PC-9 (cell line): Measurements from ENCODE around the gene PIK3R1. TPM values are rescaled to one million over a fixed set of nuclear protein-coding genes. Genes with fewer than 3 reads are reported as not detected.

Experiments
- BruUV-seq: library from RNA; stranded (reverse); fragments of 400-500 nt; replicated peaks from 2 replicates; lab custom pipeline; 2021; lab: Mats Ljungman, UMichigan
- CTCF ChIA-PET: fragments of 300-600 bp; sonication (Branson Sonifier 250); formaldehyde crosslinking; loops from one replicate; lab custom pipeline; 2022; ENCODE audit warnings: antibody characterized with exemption; lab: Charles Lee
- POLR2A ChIA-PET: fragments of 300-600 bp; sonication (Branson Sonifier 250); formaldehyde crosslinking; loops from one replicate; lab custom pipeline; 2022; ENCODE audit warnings: antibody characterized with exemption; ENCODE audit not compliant: unreplicated experiment; lab: Charles Lee
- DNase-seq, 2 experiments: peaks; one replicate each; pipeline versions ENCODE4 v3.0.0 to v3.0.0-alpha.2; 2015 to 2022; ENCODE audit warnings: mixed read lengths in 1 of 2
- H2AFZ ChIP-seq: fragments of 200-600 bp; sonication (generic); 2 replicates; pipeline ENCODE4 v1.8.1; 2017; ENCODE audit warnings: antibody characterized with exemption
- H3F3A ChIP-seq: fragments of 200-600 bp; sonication (generic); 2 replicates; pipeline ENCODE4 v1.8.1; 2017; ENCODE audit warnings: antibody characterized with exemption, mild to moderate bottlenecking, low read depth; ENCODE audit not compliant: insufficient read depth
- H3K27ac ChIP-seq: fragments of 200-600 bp; sonication (generic); 2 replicates; pipeline ENCODE4 v1.6.1; 2016; ENCODE audit warnings: mixed run types
- H3K27me3 ChIP-seq: fragments of 200-600 bp; sonication (generic); 2 replicates; pipeline ENCODE4 v1.6.1; 2016; ENCODE audit warnings: low read depth, mixed run types; ENCODE audit not compliant: insufficient read depth
- H3K36me3 ChIP-seq: fragments of 200-600 bp; sonication (generic); 2 replicates; pipeline ENCODE4 v1.6.1; 2016; ENCODE audit warnings: low read depth, mixed run types
- H3K4me1 ChIP-seq: fragments of 200-600 bp; sonication (generic); replicated peaks from 2 replicates; pipeline ENCODE4 v1.6.1; 2016; ENCODE audit warnings: mixed run types; ENCODE audit not compliant: insufficient read depth
- H3K4me2 ChIP-seq: fragments of 200-600 bp; sonication (generic); 2 replicates; pipeline ENCODE4 v1.6.1; 2017; ENCODE audit warnings: mixed run types
- H3K4me3 ChIP-seq: fragments of 200-600 bp; sonication (generic); 2 replicates; pipeline ENCODE4 v1.6.1; 2016; ENCODE audit warnings: mixed run types
- H3K79me2 ChIP-seq: fragments of 200-600 bp; sonication (generic); 2 replicates; pipeline ENCODE4 v1.6.1; 2017; ENCODE audit warnings: low read depth, mixed run types
- H3K9me2 ChIP-seq: fragments of 200-600 bp; sonication (generic); 2 replicates; pipeline ENCODE4 v1.8.1; 2017; ENCODE audit warnings: mild to moderate bottlenecking; ENCODE audit not compliant: insufficient read depth
- H3K9me3 ChIP-seq: fragments of 200-600 bp; sonication (generic); 2 replicates; pipeline ENCODE4 v1.8.1; 2016; ENCODE audit warnings: low read depth; ENCODE audit not compliant: insufficient read depth
- H4K20me1 ChIP-seq: fragments of 200-600 bp; sonication (generic); 2 replicates; pipeline ENCODE4 v1.8.1; 2017; ENCODE audit not compliant: insufficient read depth
- EZH2 ChIP-seq: fragments of 200-600 bp; sonication (generic); IDR thresholded peaks from 2 replicates; pipeline ENCODE4 v1.8.0; 2017; ENCODE audit warnings: antibody characterized with exemption, low read depth
- intact Hi-C: fragments of 100-400 bp; cut with micrococcal nuclease; formaldehyde crosslinking; loops from one replicate; pipeline ENCODE4 v1.10.0; 2022; ENCODE audit not compliant: unreplicated experiment
- total RNA-seq: library from RNA; stranded (reverse); gene quantifications from 2 replicates; pipeline ENCODE4 v1.2.3, GENCODE V29; 2021
- TF ChIP-seq, protein P1 (sequence below): fragments of 200-600 bp; sonication (generic); conservative IDR thresholded peaks from 2 replicates; pipeline ENCODE4 v1.6.1; 2017; ENCODE audit warnings: mixed run types, antibody characterized with exemption, mild to moderate bottlenecking, moderate library complexity

PIK3R1 gene
- total RNA-seq, 1 experiment from 2014 or later, result 15.9 TPM

- POLR2A ChIA-PET, result no interaction called here
- peaks cover 16% of the 10 kb centered on the region for H3F3A ChIP-seq
- no TSS peak for BruUV-seq
- no peak for DNase-seq
- TF ChIP-seq, protein P1, sequence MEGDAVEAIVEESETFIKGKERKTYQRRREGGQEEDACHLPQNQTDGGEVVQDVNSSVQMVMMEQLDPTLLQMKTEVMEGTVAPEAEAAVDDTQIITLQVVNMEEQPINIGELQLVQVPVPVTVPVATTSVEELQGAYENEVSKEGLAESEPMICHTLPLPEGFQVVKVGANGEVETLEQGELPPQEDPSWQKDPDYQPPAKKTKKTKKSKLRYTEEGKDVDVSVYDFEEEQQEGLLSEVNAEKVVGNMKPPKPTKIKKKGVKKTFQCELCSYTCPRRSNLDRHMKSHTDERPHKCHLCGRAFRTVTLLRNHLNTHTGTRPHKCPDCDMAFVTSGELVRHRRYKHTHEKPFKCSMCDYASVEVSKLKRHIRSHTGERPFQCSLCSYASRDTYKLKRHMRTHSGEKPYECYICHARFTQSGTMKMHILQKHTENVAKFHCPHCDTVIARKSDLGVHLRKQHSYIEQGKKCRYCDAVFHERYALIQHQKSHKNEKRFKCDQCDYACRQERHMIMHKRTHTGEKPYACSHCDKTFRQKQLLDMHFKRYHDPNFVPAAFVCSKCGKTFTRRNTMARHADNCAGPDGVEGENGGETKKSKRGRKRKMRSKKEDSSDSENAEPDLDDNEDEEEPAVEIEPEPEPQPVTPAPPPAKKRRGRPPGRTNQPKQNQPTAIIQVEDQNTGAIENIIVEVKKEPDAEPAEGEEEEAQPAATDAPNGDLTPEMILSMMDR, result no peak
- no peak for TF ChIP-seq EZH2
- H3K36me3 ChIP-seq, result no peaks in the 10 kb centered on the region
- no peaks in the 10 kb centered on the region for H3K27me3 ChIP-seq
- H4K20me1 ChIP-seq, result no peaks in the 10 kb centered on the region
- no peak overlapping the region for H3K4me2 ChIP-seq
- intact Hi-C loops, result loop anchor here (5.0 kb wide), 1 partner anchor 103 kb away; no protein-coding TSS in a partner anchor
- H3K4me1 ChIP-seq, result peaks cover 22% of the 10 kb centered on the region
- no peak overlapping the region for H3K4me3 ChIP-seq
- H3K9me3 ChIP-seq, result no peaks in the 10 kb centered on the region
- CTCF ChIA-PET, result interaction anchor here (0.6 kb wide), 1 partner anchor 320 kb away, joined by 4 read pairs; no protein-coding TSS in a partner anchor
- H3K79me2 ChIP-seq, result no peaks in the 10 kb centered on the region
- H3K9me2 ChIP-seq, result no peaks in the 10 kb centered on the region
- no peak overlapping the region for H3K27ac ChIP-seq
- H2AFZ ChIP-seq, result no peak overlapping the region
Measured at GRCh38 chr5:68329554-68330255, 114.1 kb downstream of the PIK3R1 start.

DNA sequence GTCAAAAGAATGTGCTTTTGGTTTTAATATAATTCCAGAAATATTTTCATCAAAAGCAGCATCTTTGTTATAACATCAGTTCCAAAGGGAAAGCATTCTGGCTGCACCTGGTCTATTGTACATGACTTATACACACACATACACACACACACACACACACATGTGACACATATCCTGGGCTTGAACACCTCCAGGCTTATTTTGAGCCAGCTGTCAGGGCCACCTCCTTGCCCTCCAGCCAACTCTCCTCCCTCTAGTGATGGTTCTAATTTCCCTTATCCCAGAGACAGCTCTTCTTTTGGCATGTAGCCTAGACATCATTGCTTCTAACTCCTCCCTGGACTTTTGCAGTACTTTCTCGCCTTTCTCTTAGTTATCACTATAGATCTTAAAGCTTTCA, 115.0 kb downstream of the PIK3R1 start:
- peaks cover 30% of the 10 kb centered on the region for H3K4me1 ChIP-seq
- H3F3A ChIP-seq, result peaks cover 21% of the 10 kb centered on the region
- H2AFZ ChIP-seq, result no peak overlapping the region
- no peaks in the 10 kb centered on the region for H3K79me2 ChIP-seq
- H3K9me2 ChIP-seq, result no peaks in the 10 kb centered on the region
- H3K4me3 ChIP-seq, result no peak overlapping the region
- no TSS peak for BruUV-seq
- ChIA-PET POLR2A (no interaction called here), CTCF (no interaction called here)
- intact Hi-C loops, result loop anchor here (5.0 kb wide), 1 partner anchor 102 kb away; no protein-coding TSS in a partner anchor
- H3K4me2 ChIP-seq, result no peak overlapping the region
- H3K27me3 ChIP-seq, result no peaks in the 10 kb centered on the region
- H4K20me1 ChIP-seq, result no peaks in the 10 kb centered on the region
- TF ChIP-seq EZH2, result no peak
- TF ChIP-seq, protein P1, result no peak
- no peaks in the 10 kb centered on the region for H3K9me3 ChIP-seq
- H3K36me3 ChIP-seq, result no peaks in the 10 kb centered on the region
- no peak overlapping the region for H3K27ac ChIP-seq
- no peak for DNase-seq

DNA sequence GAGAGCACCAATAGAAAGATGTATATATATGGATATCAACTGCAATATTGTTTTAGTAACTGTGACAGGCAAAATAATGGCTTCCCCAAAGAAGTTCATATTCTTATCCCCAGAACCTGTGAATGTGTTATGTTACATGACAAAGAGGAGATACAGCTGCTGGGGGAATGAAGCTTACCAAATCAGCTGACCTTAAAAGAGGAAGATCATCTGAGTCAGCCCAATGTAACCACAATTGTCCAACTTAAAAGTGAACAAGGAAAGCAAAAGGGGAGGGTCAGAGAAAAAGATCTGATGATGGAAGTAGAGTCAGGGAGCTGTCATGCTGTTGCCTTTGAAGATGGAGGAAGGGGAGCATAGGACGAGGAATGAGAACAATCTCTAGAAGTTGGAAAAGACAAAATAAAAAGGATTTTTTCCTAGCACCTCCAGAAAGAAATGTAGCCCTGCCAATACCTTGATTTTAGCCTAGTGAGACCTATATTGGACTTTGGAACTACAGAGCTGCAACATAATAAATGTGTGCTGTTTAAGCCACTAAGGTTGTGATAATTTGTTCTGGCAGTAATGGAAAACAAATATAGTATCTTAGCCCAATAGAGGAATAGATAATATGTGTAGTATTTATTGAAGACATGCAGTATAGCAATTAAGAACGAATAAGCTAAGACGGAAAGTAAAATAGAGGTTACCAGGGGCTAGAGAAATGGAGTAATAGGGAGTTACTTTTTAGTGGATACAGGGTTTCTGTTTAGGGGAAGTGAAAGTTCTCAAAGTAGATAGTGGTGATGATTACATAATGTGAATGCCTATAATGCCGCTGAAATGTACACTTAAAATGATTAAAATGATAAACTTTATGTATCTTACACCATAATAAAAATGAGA, 115.9 kb downstream of the PIK3R1 start:
- Histone ChIP-seq H3K9me2 (no peaks in the 10 kb centered on the region), H3F3A (peaks cover 21% of the 10 kb centered on the region), H3K4me2 (no peak overlapping the region), H3K36me3 (no peaks in the 10 kb centered on the region), H3K27ac (no peak overlapping the region), H3K4me1 (peaks cover 30% of the 10 kb centered on the region), H2AFZ (no peak overlapping the region), H3K79me2 (no peaks in the 10 kb centered on the region), H4K20me1 (no peaks in the 10 kb centered on the region), H3K27me3 (no peaks in the 10 kb centered on the region), H3K9me3 (no peaks in the 10 kb centered on the region), H3K4me3 (no peak overlapping the region)
- intact Hi-C loops, result loop anchor here (5.0 kb wide), 1 partner anchor 101 kb away; no protein-coding TSS in a partner anchor
- POLR2A ChIA-PET, result no interaction called here
- no TSS peak for BruUV-seq
- CTCF ChIA-PET, result no interaction called here
- DNase-seq, result no peak
- TF ChIP-seq, protein P1, result no peak
- no peak for TF ChIP-seq EZH2
